Stimulated activated naive CD8-positive, alpha-beta T cell treated with anti-CD3 and anti-CD28 coated beads, Interleukin-15, amount 100 ng/mL, for 72 hours (primary cell): ENCODE measurements around the gene ENTPD3.

Experiments used
- ATAC-seq: fragments of 150-1000 bp; cut with Tn5 transposase; 2 replicates; pipeline ENCODE4 v1.10.0; 2021; ENCODE audit warnings: mild to moderate bottlenecking, moderate library complexity
- DNase-seq, 2 donors: peaks; one replicate each; pipeline ENCODE4 v3.0.0; 2021 to 2022
- H3K27ac Mint-ChIP-seq, 2 donors: one replicate each; pipeline ENCODE4 v1.8.0; 2022; ENCODE audit warnings: mild to moderate bottlenecking in 2 of 2, mixed read lengths in 2 of 2, moderate library complexity in 2 of 2
- H3K27me3 Mint-ChIP-seq: one replicate; pipeline ENCODE4 v1.8.0; 2022; ENCODE audit warnings: mixed read lengths
- H3K4me1 Mint-ChIP-seq: one replicate; pipeline ENCODE4 v1.8.0; 2022; ENCODE audit warnings: mild to moderate bottlenecking, mixed read lengths
- H3K4me3 Mint-ChIP-seq, 2 donors: one replicate each; pipeline ENCODE4 v1.8.0; 2022; ENCODE audit warnings: mild to moderate bottlenecking in 2 of 2, mixed read lengths in 2 of 2, moderate library complexity in 1 of 2
- H3K9me3 Mint-ChIP-seq, 2 donors: one replicate each; pipeline ENCODE4 v1.8.0; 2022; ENCODE audit warnings: mixed read lengths in 2 of 2

ENTPD3 gene

GRCh38 chr3:40387895-40388254, 891 bp downstream of the ENTPD3 start:
- Mint-ChIP-seq H3K4me1 (peaks cover 9% of the 10 kb centered on the region), H3K27me3 (peaks cover 40% of the 10 kb centered on the region), H3K27ac (no peak overlapping the region), H3K4me3 (no peak overlapping the region), H3K9me3 (no peaks in the 10 kb centered on the region)
- DNase-seq = no peak
- ATAC-seq = no peak

- ATAC-seq (no peak), DNase-seq (no peak)
- no peaks in the 10 kb centered on the region for H3K4me1 Mint-ChIP-seq
- no peak overlapping the region for H3K4me3 Mint-ChIP-seq
- H3K27ac Mint-ChIP-seq = no peak overlapping the region
- H3K9me3 Mint-ChIP-seq = no peaks in the 10 kb centered on the region
- H3K27me3 Mint-ChIP-seq = no peaks in the 10 kb centered on the region
Measured at GRCh38 chr3:40396406-40396805, 9.4 kb downstream of the ENTPD3 start.

GRCh38 chr3:40397129-40397528, 10.1 kb downstream of the ENTPD3 start:
- Mint-ChIP-seq H3K27me3 (no peaks in the 10 kb centered on the region), H3K4me3 (no peak overlapping the region), H3K27ac (no peak overlapping the region), H3K9me3 (no peaks in the 10 kb centered on the region), H3K4me1 (no peaks in the 10 kb centered on the region)
- DNase-seq (no peak), ATAC-seq (no peak)

DNA sequence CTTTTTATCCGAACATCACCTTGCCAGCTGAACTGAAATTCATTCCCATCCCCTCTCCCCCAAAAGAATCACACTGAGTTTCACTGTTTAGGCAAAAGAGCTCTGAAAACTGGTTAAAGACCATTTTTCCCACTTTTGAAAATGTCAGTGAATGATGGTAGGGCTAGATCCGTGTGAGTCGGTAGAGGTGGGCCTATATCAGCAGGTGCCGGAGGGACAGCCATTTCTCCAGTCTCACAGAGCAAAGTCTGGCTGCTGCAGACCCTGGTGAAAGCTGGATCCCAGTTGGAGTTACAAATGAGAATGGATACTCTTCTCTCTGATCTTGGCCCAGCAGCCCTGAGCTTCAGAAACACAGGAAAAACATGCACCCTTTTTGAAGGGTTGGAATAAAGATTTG, 10.9 kb downstream of the ENTPD3 start:
- no peak for DNase-seq
- no peaks in the 10 kb centered on the region for H3K9me3 Mint-ChIP-seq
- no peak overlapping the region for H3K27ac Mint-ChIP-seq
- H3K4me3 Mint-ChIP-seq = no peak overlapping the region
- H3K27me3 Mint-ChIP-seq = no peaks in the 10 kb centered on the region
- no peaks in the 10 kb centered on the region for H3K4me1 Mint-ChIP-seq
- no peak for ATAC-seq

DNA sequence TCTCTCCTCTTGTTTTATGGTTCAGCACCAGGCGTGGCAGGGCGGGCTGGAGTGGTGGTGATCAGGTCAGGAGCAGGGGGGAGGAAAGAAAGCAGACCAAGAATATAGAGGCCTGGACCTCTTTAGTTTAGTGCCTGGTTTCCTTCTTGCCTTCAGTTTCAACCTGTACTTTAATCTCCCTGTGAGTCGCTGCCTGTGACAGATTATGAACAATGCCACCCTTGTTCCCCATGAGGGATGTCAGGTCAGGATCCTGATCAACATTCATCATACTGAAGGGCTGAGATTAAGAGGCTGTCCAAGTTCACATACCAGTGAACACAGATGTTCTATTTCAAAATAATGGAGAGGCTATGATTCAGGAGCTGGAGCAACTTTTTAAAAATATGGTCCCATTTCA, 11.4 kb downstream of the ENTPD3 start:
- ATAC-seq = no peak
- no peaks in the 10 kb centered on the region for H3K27me3 Mint-ChIP-seq
- H3K27ac Mint-ChIP-seq = no peak overlapping the region
- no peak overlapping the region for H3K4me3 Mint-ChIP-seq
- no peaks in the 10 kb centered on the region for H3K9me3 Mint-ChIP-seq
- H3K4me1 Mint-ChIP-seq = no peaks in the 10 kb centered on the region
- DNase-seq = no peak

DNA sequence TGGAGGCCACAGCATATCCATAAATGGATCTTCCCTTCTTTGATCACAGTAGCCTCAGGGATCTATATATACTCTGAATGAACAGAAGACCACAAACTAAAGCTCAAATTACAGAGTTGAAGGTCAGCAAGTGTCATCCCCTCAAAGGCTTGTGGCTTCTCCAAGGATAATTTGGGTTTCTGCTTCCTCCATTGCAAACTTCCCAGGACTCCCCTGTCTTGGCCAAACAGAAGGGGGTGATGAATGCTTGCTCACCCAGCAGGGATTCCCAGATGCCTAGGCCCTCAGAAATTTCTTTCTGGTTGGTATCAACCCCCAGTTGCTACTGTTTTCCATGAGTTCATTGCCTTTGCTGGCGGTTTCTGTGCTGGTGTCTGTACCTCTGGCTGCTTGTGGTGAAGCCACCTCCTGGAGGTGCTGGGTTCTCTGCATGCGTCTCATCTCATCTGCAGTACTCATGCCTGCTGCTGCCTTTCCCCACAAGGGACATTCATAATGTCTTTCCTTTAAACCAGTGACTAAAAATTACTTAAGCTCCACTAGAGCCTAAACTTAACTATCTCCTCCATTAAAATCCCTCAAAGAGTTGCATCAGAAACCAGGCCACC, 17.7 kb downstream of the ENTPD3 start:
- H3K27ac Mint-ChIP-seq = no peak overlapping the region
- DNase-seq (no peak), ATAC-seq (no peak)
- no peaks in the 10 kb centered on the region for H3K4me1 Mint-ChIP-seq
- no peaks in the 10 kb centered on the region for H3K9me3 Mint-ChIP-seq
- no peaks in the 10 kb centered on the region for H3K27me3 Mint-ChIP-seq
- H3K4me3 Mint-ChIP-seq = no peak overlapping the region

DNA sequence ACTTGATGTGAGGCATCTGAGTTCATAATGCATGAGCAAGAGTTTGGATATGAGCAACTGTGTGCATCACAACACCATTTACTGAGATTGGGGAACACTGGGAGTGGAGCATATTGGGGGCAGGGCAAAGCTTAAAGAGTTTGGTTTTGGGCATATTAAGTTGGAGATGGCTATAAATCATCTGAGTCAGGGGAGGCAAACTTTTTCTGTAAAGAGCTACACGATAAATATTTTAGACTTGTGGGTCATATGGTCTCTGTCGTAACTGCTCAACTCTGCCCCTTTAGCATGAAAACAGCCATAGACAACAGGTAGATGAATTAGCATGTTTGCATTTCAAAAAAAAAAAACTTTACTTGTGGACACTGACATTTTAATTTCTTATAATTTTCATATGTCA, 20.0 kb downstream of the ENTPD3 start:
- H3K27me3 Mint-ChIP-seq = no peaks in the 10 kb centered on the region
- ATAC-seq (no peak), DNase-seq (no peak)
- H3K4me3 Mint-ChIP-seq = no peak overlapping the region
- no peaks in the 10 kb centered on the region for H3K4me1 Mint-ChIP-seq
- no peak overlapping the region for H3K27ac Mint-ChIP-seq
- H3K9me3 Mint-ChIP-seq = no peaks in the 10 kb centered on the region

DNA sequence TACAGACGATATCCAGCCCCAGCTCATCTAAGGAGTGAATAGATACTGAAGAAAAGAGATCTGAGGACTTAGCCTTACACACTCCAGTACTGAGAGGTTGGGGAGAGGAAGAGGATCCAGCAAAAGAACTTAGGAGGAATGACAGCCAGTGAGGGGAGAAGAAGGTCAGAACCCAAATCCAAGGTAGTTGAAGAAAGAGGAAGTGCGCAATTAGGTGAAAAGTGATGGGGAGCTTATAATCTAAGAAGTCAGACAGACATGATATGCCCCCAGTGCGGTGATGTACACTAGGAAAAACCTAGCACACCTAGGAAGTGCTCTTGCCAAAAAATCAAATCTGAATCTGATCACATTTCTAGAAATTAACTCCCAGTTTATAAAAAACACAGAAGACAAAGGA, 20.6 kb downstream of the ENTPD3 start:
- Mint-ChIP-seq H3K4me1 (no peaks in the 10 kb centered on the region), H3K4me3 (no peak overlapping the region), H3K27me3 (no peaks in the 10 kb centered on the region), H3K9me3 (no peaks in the 10 kb centered on the region), H3K27ac (no peak overlapping the region)
- ATAC-seq (no peak), DNase-seq (no peak)

DNA sequence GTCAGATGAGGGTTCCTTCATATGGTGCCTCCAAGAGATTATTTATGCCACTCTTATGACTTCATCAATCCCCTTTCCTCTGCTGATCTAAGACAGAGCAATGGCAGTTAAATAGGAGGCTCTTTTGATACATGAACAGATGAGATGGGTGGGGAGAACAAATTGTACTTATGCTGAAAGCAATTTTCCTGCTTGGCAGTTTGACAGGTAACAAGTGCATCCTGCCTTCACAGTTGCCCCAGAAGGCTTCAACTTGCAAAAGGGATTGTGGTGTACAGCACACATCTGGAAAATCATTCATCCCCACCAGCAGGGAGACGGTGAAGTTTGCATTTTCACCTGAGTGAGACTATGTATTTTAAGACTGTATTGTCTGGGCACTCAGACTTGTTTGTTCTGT, 27.3 kb downstream of the ENTPD3 start:
- H3K27ac Mint-ChIP-seq = no peak overlapping the region
- no peaks in the 10 kb centered on the region for H3K4me1 Mint-ChIP-seq
- no peak for DNase-seq
- no peak overlapping the region for H3K4me3 Mint-ChIP-seq
- peaks cover 13% of the 10 kb centered on the region for H3K27me3 Mint-ChIP-seq
- no peaks in the 10 kb centered on the region for H3K9me3 Mint-ChIP-seq
- no peak for ATAC-seq

GRCh38 chr3:40417845-40418543, 31.0 kb downstream of the ENTPD3 start:
- Mint-ChIP-seq H3K27me3 (peaks cover 13% of the 10 kb centered on the region), H3K4me1 (peaks cover 6% of the 10 kb centered on the region), H3K4me3 (no peak overlapping the region), H3K27ac (no peak overlapping the region), H3K9me3 (no peaks in the 10 kb centered on the region)
- ATAC-seq (no peak), DNase-seq (no peak)

- H3K4me1 Mint-ChIP-seq = peaks cover 10% of the 10 kb centered on the region
- H3K27ac Mint-ChIP-seq = no peak overlapping the region
- H3K9me3 Mint-ChIP-seq = no peaks in the 10 kb centered on the region
- H3K4me3 Mint-ChIP-seq = no peak overlapping the region
- H3K27me3 Mint-ChIP-seq = no peaks in the 10 kb centered on the region
- DNase-seq (no peak), ATAC-seq (peak; percentile 60)
Measured at GRCh38 chr3:40422861-40423260, 35.9 kb downstream of the ENTPD3 start.

DNA sequence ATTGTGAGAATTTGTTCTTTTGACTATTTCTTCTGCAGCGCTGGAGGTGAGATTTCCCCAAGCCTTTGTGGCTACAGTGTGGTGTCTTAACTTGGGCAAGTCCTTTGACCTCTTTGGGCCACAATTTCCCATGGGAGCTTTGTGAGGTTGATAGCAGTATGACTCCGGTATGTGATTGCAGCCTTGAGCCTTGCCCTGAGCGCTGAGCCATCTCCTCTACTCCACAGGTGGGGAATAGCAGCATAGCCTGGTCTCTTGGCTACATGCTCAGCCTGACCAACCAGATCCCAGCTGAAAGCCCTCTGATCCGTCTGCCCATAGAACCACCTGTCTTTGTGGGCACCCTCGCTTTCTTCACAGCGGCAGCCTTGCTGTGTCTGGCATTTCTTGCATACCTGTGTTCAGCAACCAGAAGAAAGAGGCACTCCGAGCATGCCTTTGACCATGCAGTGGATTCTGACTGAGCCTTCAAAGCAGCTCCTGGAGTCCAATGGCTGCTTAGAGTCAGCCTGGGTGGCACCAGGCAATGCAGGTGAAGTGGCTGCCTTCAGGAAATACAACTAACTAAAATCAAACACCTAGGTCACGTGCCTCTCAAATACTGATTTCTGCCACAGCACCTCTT, 40.2 kb downstream of the ENTPD3 start:
- peaks cover 10% of the 10 kb centered on the region for H3K4me1 Mint-ChIP-seq
- H3K9me3 Mint-ChIP-seq = no peaks in the 10 kb centered on the region
- H3K4me3 Mint-ChIP-seq = no peak overlapping the region
- ATAC-seq = no peak
- no peak for DNase-seq
- H3K27ac Mint-ChIP-seq = no peak overlapping the region
- no peaks in the 10 kb centered on the region for H3K27me3 Mint-ChIP-seq

GRCh38 chr3:40432793-40433192, 45.8 kb downstream of the ENTPD3 start:
- Mint-ChIP-seq H3K9me3 (no peaks in the 10 kb centered on the region), H3K27ac (no peak overlapping the region), H3K4me3 (no peak overlapping the region), H3K4me1 (no peaks in the 10 kb centered on the region), H3K27me3 (no peaks in the 10 kb centered on the region)
- no peak for ATAC-seq
- no peak for DNase-seq

GRCh38 chr3:40437889-40438288, 50.9 kb downstream of the ENTPD3 start:
- H3K9me3 Mint-ChIP-seq = peaks cover 0 to 8% of the 10 kb centered on the region in 2 donors
- H3K4me1 Mint-ChIP-seq = no peaks in the 10 kb centered on the region
- ATAC-seq (no peak), DNase-seq (no peak)
- H3K27me3 Mint-ChIP-seq = no peaks in the 10 kb centered on the region
- no peak overlapping the region for H3K27ac Mint-ChIP-seq
- H3K4me3 Mint-ChIP-seq = no peak overlapping the region

DNA sequence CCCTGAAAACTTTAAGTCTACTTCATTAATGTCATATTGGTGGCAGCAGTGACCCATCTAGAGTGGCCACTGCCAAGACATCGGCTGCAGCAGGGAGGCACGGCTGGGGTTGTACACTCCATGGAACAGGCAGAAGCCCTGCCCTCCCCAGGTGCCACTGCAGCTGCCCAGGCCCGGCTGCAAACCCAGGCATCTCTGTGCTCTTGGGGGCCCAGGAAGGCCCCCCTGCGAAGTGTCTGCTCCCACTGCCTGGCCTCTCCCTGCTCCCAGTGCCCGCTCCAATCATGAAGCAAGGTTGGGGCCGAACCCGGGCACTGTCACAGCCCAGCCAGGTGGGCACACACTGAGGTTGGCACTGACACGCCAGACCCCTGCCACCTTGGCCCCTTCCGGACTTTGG, 58.1 kb downstream of the ENTPD3 start:
- no peak overlapping the region for H3K27ac Mint-ChIP-seq
- ATAC-seq = no peak

DNA sequence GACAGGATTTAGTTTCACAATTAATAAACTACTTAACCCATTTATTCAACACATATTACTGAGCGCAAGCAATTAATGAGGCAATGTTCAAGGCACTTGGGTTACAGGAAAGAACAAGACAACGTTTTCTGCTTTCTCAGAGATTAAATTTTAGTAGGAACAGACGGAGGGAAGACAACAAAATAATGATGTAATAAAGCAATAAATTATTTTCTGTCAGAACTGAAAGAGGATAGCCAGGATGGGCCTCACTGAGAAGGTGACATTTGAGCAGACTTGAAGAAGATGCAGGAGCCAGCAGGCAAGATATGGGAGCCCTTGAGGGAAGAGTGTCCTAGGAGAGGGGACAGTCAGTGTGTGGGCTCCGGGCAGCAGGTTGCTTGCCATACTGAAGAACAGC, 58.9 kb downstream of the ENTPD3 start:
- DNase-seq (no peak), ATAC-seq (no peak)
- Mint-ChIP-seq H3K9me3 (peaks cover 0 to 1% of the 10 kb centered on the region in 2 donors), H3K4me1 (no peaks in the 10 kb centered on the region), H3K4me3 (no peak overlapping the region), H3K27ac (no peak overlapping the region), H3K27me3 (no peaks in the 10 kb centered on the region)

More for the DNA sequence above, 58.1 kb downstream of the ENTPD3 start:
- Mint-ChIP-seq H3K4me3 (no peak overlapping the region), H3K4me1 (no peaks in the 10 kb centered on the region), H3K27me3 (no peaks in the 10 kb centered on the region), H3K9me3 (peaks cover 0 to 8% of the 10 kb centered on the region in 2 donors)
- DNase-seq = no peak
